Activated CD4-positive, alpha-beta T cell treated with anti-CD3 and anti-CD28 coated beads for 48 hours (primary cell): ENCODE data around the gene MEIOB.
A peak's percentile ranks its signal among the peaks of the same experiment; 100 is the strongest.
"Not testable (repeated sequence)": the region's sequence is repeated elsewhere in the genome, so short reads cannot be mapped to it uniquely, and the experiment has no call there.

Experiments
- DNase-seq: peaks from one replicate; pipeline ENCODE4 v3.0.0-alpha.2; 2020

The MEIOB gene

GRCh38 chr16:1907226-1907860 lies 35.4 kb upstream of the MEIOB start:
- no peak for DNase-seq

- no peak for DNase-seq
Observed at GRCh38 chr16:1906846-1907165, 34.8 kb upstream of the MEIOB start.

GRCh38 chr16:1906055-1906845 lies 34.3 kb upstream of the MEIOB start:
- no peak for DNase-seq

- DNase-seq = no peak
Observed at GRCh38 chr16:1903845-1904840, 32.2 kb upstream of the MEIOB start.

- DNase-seq = no peak
Observed at GRCh38 chr16:1903220-1903574, 31.2 kb upstream of the MEIOB start.

GRCh38 chr16:1902547-1903219 lies 30.7 kb upstream of the MEIOB start:
- no peak for DNase-seq

GRCh38 chr16:1900452-1900774 lies 28.4 kb upstream of the MEIOB start:
- DNase-seq = no peak

- no peak for DNase-seq
Observed at GRCh38 chr16:1899641-1900451, 27.9 kb upstream of the MEIOB start.

- not testable (repeated sequence) for DNase-seq
Observed at GRCh38 chr16:1897692-1898091, 25.7 kb upstream of the MEIOB start.

- no peak for DNase-seq
Observed at GRCh38 chr16:1895949-1896675, 24.1 kb upstream of the MEIOB start.

- DNase-seq = no peak
Observed at GRCh38 chr16:1895068-1895467, 23.1 kb upstream of the MEIOB start.

- no peak for DNase-seq
Observed at GRCh38 chr16:1890708-1891050, 18.7 kb upstream of the MEIOB start.

- no peak for DNase-seq
Observed at GRCh38 chr16:1890024-1890707, 18.2 kb upstream of the MEIOB start.

- DNase-seq = no peak
Observed at GRCh38 chr16:1887711-1888354, 15.9 kb upstream of the MEIOB start.

- no peak for DNase-seq
Observed at GRCh38 chr16:1884889-1885288, 12.9 kb upstream of the MEIOB start.

- DNase-seq = peak; percentile 26
Observed at GRCh38 chr16:1884155-1884760, 12.3 kb upstream of the MEIOB start.

- DNase-seq = not testable (repeated sequence)
Observed at GRCh38 chr16:1881172-1881571, 9.2 kb upstream of the MEIOB start.

- no peak for DNase-seq
Observed at GRCh38 chr16:1879477-1879876, 7.5 kb upstream of the MEIOB start.

GRCh38 chr16:1878256-1878655 lies 6.3 kb upstream of the MEIOB start:
- DNase-seq = no peak

- no peak for DNase-seq
Observed at GRCh38 chr16:1877804-1878203, 5.8 kb upstream of the MEIOB start.
